Natural killer cell treated with Interleukin-12 subunit alpha and Interleukin-12 subunit beta and Interleukin-15 and Interleukin-18, amount 100 ng/mL, for 72 hours (primary cell): ENCODE data around the gene TBX6. TPM values are rescaled to one million over a fixed set of nuclear protein-coding genes. Genes with fewer than 3 reads are reported as not detected.

Source experiments
- total RNA-seq, 2 donors: library from RNA; stranded (reverse); gene quantifications; one replicate each; pipeline ENCODE4 v1.2.3, GENCODE V29; 2022

The TBX6 gene
- total RNA-seq, 2 donors from 2014 or later = 0.29 to 0.78 TPM

Other genes with a start within 250 kb of the TBX6 start
- 10 to 100 TPM; 60.1 to 62.9 TPM for gene CDIPT, start 228.7 kb downstream of the TBX6 start, total RNA-seq
- not detected for gene SEZ6L2, start 192.4 kb downstream of the TBX6 start, total RNA-seq
- 1 to 10 TPM in 1 of 2 donors, not detected in 1; 1.3 TPM for gene ASPHD1, start 191.4 kb downstream of the TBX6 start, total RNA-seq
- 10 to 100 TPM; 53.6 to 92.7 TPM for gene KCTD13, start 165.7 kb downstream of the TBX6 start, total RNA-seq
- gene TMEM219, start 129.8 kb downstream of the TBX6 start, total RNA-seq = 10 to 100 TPM; 44.3 to 51.6 TPM
- 10 to 100 TPM; 39.6 to 66.8 TPM for gene TAOK2, start 118.1 kb downstream of the TBX6 start, total RNA-seq
- 10 to 100 TPM; 30.0 to 40.8 TPM for gene HIRIP3, start 96.3 kb downstream of the TBX6 start, total RNA-seq
- 100 to 1,000 TPM; 101 to 133 TPM for gene INO80E, start 95.7 kb downstream of the TBX6 start, total RNA-seq
- not detected for gene DOC2A, start 80.9 kb downstream of the TBX6 start, total RNA-seq
- not detected for gene C16orf92, start 68.7 kb downstream of the TBX6 start, total RNA-seq
- gene TLCD3B, start 60.7 kb downstream of the TBX6 start, total RNA-seq = 1 to 10 TPM; 1.4 to 5.3 TPM
- gene ALDOA, start 26.2 kb downstream of the TBX6 start, total RNA-seq = 1,000 to 10,000 TPM; 1,789 to 1,983 TPM
- 100 to 1,000 TPM; 144 to 148 TPM for gene PPP4C, start 15.9 kb downstream of the TBX6 start, total RNA-seq
- 10 to 100 TPM; 21.1 to 25.8 TPM for gene YPEL3, start 4.3 kb upstream of the TBX6 start, total RNA-seq
- 1 to 10 TPM; 1.6 to 5.6 TPM for gene GDPD3, start 21.6 kb upstream of the TBX6 start, total RNA-seq
- 10 to 100 TPM; 34.3 to 35.9 TPM for gene MAPK3, start 31.3 kb upstream of the TBX6 start, total RNA-seq
- 1,000 to 10,000 TPM in 1 of 2 donors, 100 to 1,000 TPM in 1; 987 to 1,615 TPM for gene CORO1A, start 91.7 kb upstream of the TBX6 start, total RNA-seq
- gene BOLA2B, start 101.7 kb upstream of the TBX6 start, total RNA-seq = 100 to 1,000 TPM; 206 to 410 TPM
- 100 to 1,000 TPM in 1 of 2 donors, 10 to 100 TPM in 1; 48.6 to 169 TPM for gene SLX1A, start 102.0 kb upstream of the TBX6 start, total RNA-seq
- 10 to 100 TPM; 19.1 to 46.7 TPM for gene SULT1A3, start 107.3 kb upstream of the TBX6 start, total RNA-seq
- gene NPIPB13, start 156.6 kb upstream of the TBX6 start, total RNA-seq = 10 to 100 TPM; 38.2 to 50.6 TPM